Activated naive CD8-positive, alpha-beta T cell treated with anti-CD3 and anti-CD28 coated beads, Interleukin-2, amount 10 ng/mL, durations not matched to agents 7 days and 5 days (primary cell): Measurements from ENCODE around the gene NFIX. TPM values are rescaled to one million over a fixed set of nuclear protein-coding genes. Genes with fewer than 3 reads are reported as not detected.
A peak's percentile ranks its signal among the peaks of the same experiment; 100 is the strongest.

Source experiments
- ATAC-seq: fragments of 150-1000 bp; cut with Tn5 transposase; one replicate; pipeline ENCODE4 v1.10.0; 2021; ENCODE audit warnings: low read depth, moderate library complexity
- POLR2A ChIA-PET: fragments of 350-600 bp; sonication (Branson Sonifier 250); formaldehyde crosslinking; loops from one replicate; lab custom pipeline; 2021; ENCODE audit warnings: antibody characterized with exemption; lab: Charles Lee
- DNase-seq: peaks from one replicate; pipeline ENCODE4 v3.0.0; 2021
- H3K27ac Mint-ChIP-seq: one replicate; pipeline ENCODE4 v1.8.0; 2022; ENCODE audit warnings: mild to moderate bottlenecking, mixed read lengths
- H3K27me3 Mint-ChIP-seq: one replicate; pipeline ENCODE4 v1.8.0; 2022; ENCODE audit warnings: mild to moderate bottlenecking, moderate library complexity, mixed read lengths
- H3K36me3 Mint-ChIP-seq: one replicate; pipeline ENCODE4 v1.8.0; 2021; ENCODE audit warnings: mild to moderate bottlenecking, mixed read lengths
- H3K4me1 Mint-ChIP-seq: one replicate; pipeline ENCODE4 v1.8.0; 2021; ENCODE audit warnings: mixed read lengths
- H3K4me3 Mint-ChIP-seq: one replicate; pipeline ENCODE4 v1.8.0; 2022; ENCODE audit warnings: mild to moderate bottlenecking, moderate library complexity, mixed read lengths
- H3K9me3 Mint-ChIP-seq: one replicate; pipeline ENCODE4 v1.8.0; 2021; ENCODE audit warnings: mixed read lengths
- total RNA-seq, 2 experiments: library from RNA; stranded (reverse); gene quantifications; one replicate each; pipeline ENCODE4 v1.2.3, GENCODE V29; 2021

The NFIX gene
- total RNA-seq, 2 experiments from 2014 or later, result 1.5 to 2.5 TPM

GRCh38 chr19:13016628-13017305, 21.5 kb downstream of the NFIX start:
- no peak for DNase-seq
- peaks cover 3% of the 10 kb centered on the region for H3K36me3 Mint-ChIP-seq
- POLR2A ChIA-PET, result no interaction called here
- no peak overlapping the region for H3K27ac Mint-ChIP-seq
- H3K9me3 Mint-ChIP-seq, result no peaks in the 10 kb centered on the region
- peaks cover 19% of the 10 kb centered on the region for H3K4me1 Mint-ChIP-seq
- H3K27me3 Mint-ChIP-seq, result peaks cover 56% of the 10 kb centered on the region
- ATAC-seq, result no peak
- no peak overlapping the region for H3K4me3 Mint-ChIP-seq

- Mint-ChIP-seq H3K27me3 (peaks cover 50% of the 10 kb centered on the region), H3K27ac (no peak overlapping the region), H3K36me3 (peaks cover 3% of the 10 kb centered on the region), H3K4me1 (peaks cover 19% of the 10 kb centered on the region), H3K9me3 (no peaks in the 10 kb centered on the region), H3K4me3 (no peak overlapping the region)
- no peak for ATAC-seq
- no peak for DNase-seq
- POLR2A ChIA-PET, result no interaction called here
These were observed 22.2 kb downstream of the NFIX start for GRCh38 chr19:13017306-13018034.

GRCh38 chr19:13018035-13018914, 23.0 kb downstream of the NFIX start:
- POLR2A ChIA-PET, result no interaction called here
- no peak for ATAC-seq
- Mint-ChIP-seq H3K4me3 (no peak overlapping the region), H3K27me3 (peaks cover 46% of the 10 kb centered on the region), H3K36me3 (no peaks in the 10 kb centered on the region), H3K4me1 (peaks cover 16% of the 10 kb centered on the region), H3K9me3 (no peaks in the 10 kb centered on the region), H3K27ac (no peak overlapping the region)
- DNase-seq, result no peak

GRCh38 chr19:13019332-13019731, 24.1 kb downstream of the NFIX start:
- no peak for DNase-seq
- no peak for ATAC-seq
- Mint-ChIP-seq H3K27me3 (peaks cover 44% of the 10 kb centered on the region), H3K27ac (no peak overlapping the region), H3K4me1 (peaks cover 14% of the 10 kb centered on the region), H3K4me3 (no peak overlapping the region), H3K9me3 (no peaks in the 10 kb centered on the region), H3K36me3 (no peaks in the 10 kb centered on the region)
- POLR2A ChIA-PET, result no interaction called here

GRCh38 chr19:13020002-13020414, 24.7 kb downstream of the NFIX start:
- no peaks in the 10 kb centered on the region for H3K9me3 Mint-ChIP-seq
- ATAC-seq, result no peak
- no peaks in the 10 kb centered on the region for H3K36me3 Mint-ChIP-seq
- POLR2A ChIA-PET, result no interaction called here
- DNase-seq, result no peak
- H3K4me3 Mint-ChIP-seq, result no peak overlapping the region
- no peak overlapping the region for H3K27ac Mint-ChIP-seq
- peaks cover 44% of the 10 kb centered on the region for H3K27me3 Mint-ChIP-seq
- peaks cover 15% of the 10 kb centered on the region for H3K4me1 Mint-ChIP-seq

GRCh38 chr19:13022111-13022858, 27.0 kb downstream of the NFIX start:
- H3K36me3 Mint-ChIP-seq, result no peaks in the 10 kb centered on the region
- no peaks in the 10 kb centered on the region for H3K9me3 Mint-ChIP-seq
- peak overlapping the region; percentile 20 for H3K4me3 Mint-ChIP-seq
- no peak overlapping the region for H3K27ac Mint-ChIP-seq
- peaks cover 43% of the 10 kb centered on the region for H3K27me3 Mint-ChIP-seq
- ATAC-seq, result no peak
- H3K4me1 Mint-ChIP-seq, result peaks cover 12% of the 10 kb centered on the region
- no peak for DNase-seq
- POLR2A ChIA-PET, result interaction anchor here (0.6 kb wide), 1 partner anchor 101 kb away, joined by 5 read pairs; no protein-coding TSS in a partner anchor

GRCh38 chr19:13022859-13023636, 27.8 kb downstream of the NFIX start:
- Mint-ChIP-seq H3K9me3 (no peaks in the 10 kb centered on the region), H3K27ac (peak overlapping the region; percentile 35), H3K36me3 (no peaks in the 10 kb centered on the region), H3K27me3 (peaks cover 36% of the 10 kb centered on the region), H3K4me1 (peaks cover 12% of the 10 kb centered on the region), H3K4me3 (peak overlapping the region; percentile 81)
- peak; percentile 38 for ATAC-seq
- no peak for DNase-seq
- POLR2A ChIA-PET, result interaction anchor here (0.6 to 0.7 kb wide), 4 partner anchors 9 to 102 kb away, joined by 3 to 5 read pairs (median 3); partner anchors contain the start of gene CALR

- no peaks in the 10 kb centered on the region for H3K36me3 Mint-ChIP-seq
- DNase-seq (no peak), ATAC-seq (no peak)
- H3K27ac Mint-ChIP-seq, result no peak overlapping the region
- peaks cover 12% of the 10 kb centered on the region for H3K4me1 Mint-ChIP-seq
- peak overlapping the region; percentile 81 for H3K4me3 Mint-ChIP-seq
- no peaks in the 10 kb centered on the region for H3K9me3 Mint-ChIP-seq
- peaks cover 36% of the 10 kb centered on the region for H3K27me3 Mint-ChIP-seq
- POLR2A ChIA-PET, result interaction anchor here (0.7 kb wide), 3 partner anchors 10 to 85 kb away, joined by 3 read pairs; partner anchors contain the start of gene CALR
These were observed 28.4 kb downstream of the NFIX start for GRCh38 chr19:13023656-13024055.

GRCh38 chr19:13024126-13024950, 29.1 kb downstream of the NFIX start:
- Mint-ChIP-seq H3K9me3 (no peaks in the 10 kb centered on the region), H3K4me3 (peak overlapping the region; percentile 71), H3K36me3 (no peaks in the 10 kb centered on the region), H3K4me1 (peaks cover 12% of the 10 kb centered on the region), H3K27me3 (peaks cover 36% of the 10 kb centered on the region), H3K27ac (no peak overlapping the region)
- DNase-seq, result no peak
- no peak for ATAC-seq
- POLR2A ChIA-PET, result interaction anchor here (0.7 kb wide), 1 partner anchor 21 kb away, joined by 3 read pairs; no protein-coding TSS in a partner anchor

GRCh38 chr19:13024951-13025697, 29.8 kb downstream of the NFIX start:
- Mint-ChIP-seq H3K27ac (no peak overlapping the region), H3K9me3 (no peaks in the 10 kb centered on the region), H3K4me3 (no peak overlapping the region), H3K36me3 (no peaks in the 10 kb centered on the region), H3K27me3 (peaks cover 36% of the 10 kb centered on the region), H3K4me1 (peaks cover 12% of the 10 kb centered on the region)
- POLR2A ChIA-PET, result interaction anchor here (0.5 kb wide), 1 partner anchor 71 kb away, joined by 3 read pairs; no protein-coding TSS in a partner anchor
- ATAC-seq (no peak), DNase-seq (no peak)
